Measurements from ENCODE around the gene CARD11. TPM values are rescaled to one million over a fixed set of nuclear protein-coding genes. Genes with fewer than 3 reads are reported as not detected.

The CARD11 gene
- polyA plus RNA-seq, 1 of the 3 experiments (the other 2 are of a cell fraction): not detected

- ChIA-PET POLR2A (no interaction called here), CTCF (interaction anchor here (0.8 kb wide), 1 partner anchor 81 kb away, joined by 3 read pairs; no protein-coding TSS in a partner anchor)
These were observed 39.2 kb upstream of the CARD11 start for GRCh38 chr7:3082831-3083230.

More at GRCh38 chr7:3082831-3083230, 39.2 kb upstream of the CARD11 start:
- no peaks in the 10 kb centered on the region for H3F3A ChIP-seq (replicated peaks; ENCODE audit: insufficient read depth)
- H3K9me2 ChIP-seq: no peaks in the 10 kb centered on the region
- H3K4me2 ChIP-seq: no peak overlapping the region
- H4K20me1 ChIP-seq (ENCODE audit: insufficient read depth): no peaks in the 10 kb centered on the region
- H3K4me3 ChIP-seq (ENCODE audit: low read depth in 2 of 2, low read length in 1 of 2): no peak overlapping the region
- no peaks in the 10 kb centered on the region for H3K79me2 ChIP-seq (ENCODE audit: insufficient read depth)
- H2AFZ ChIP-seq (ENCODE audit: low read depth): no peak overlapping the region
- no peak for DNase-seq
- no peaks in the 10 kb centered on the region for H3K36me3 ChIP-seq (replicated peaks in 1 of 2; ENCODE audit: control insufficient read depth in 1 of 2, insufficient read depth in 2 of 2, low read length in 1 of 2)
- H3K9ac ChIP-seq: no peak overlapping the region
- H3K27me3 ChIP-seq (ENCODE audit: insufficient read depth): no peaks in the 10 kb centered on the region
- no peak overlapping the region for H3K27ac ChIP-seq (ENCODE audit: low read depth in 2 of 2, low read length in 1 of 2)
- TF ChIP-seq ELF1 (IDR thresholded peaks at IDR 0.05) (no peak), PBX3 (IDR thresholded peaks at IDR 0.05) (no peak), TAF1 (IDR thresholded peaks at IDR 0.05; ENCODE audit: borderline replicate concordance, low read depth, low read length) (no peak), NRF1 (IDR thresholded peaks at IDR 0.05; ENCODE audit: low read depth, low read length) (no peak), EZH2phosphoT487 (IDR thresholded peaks at IDR 0.05; ENCODE audit: borderline replicate concordance, low read depth) (no peak), IRF3 (IDR thresholded peaks at IDR 0.05; ENCODE audit: low read depth, low read length) (no peak), FOXM1 (IDR thresholded peaks at IDR 0.05; ENCODE audit: low read depth) (no peak), RAD21 (IDR thresholded peaks at IDR 0.05; ENCODE audit: low read length) (no peak), FOXJ3 (CRISPR knock-in tag; IDR thresholded peaks at IDR 0.05) (no peak), MXI1 (IDR thresholded peaks at IDR 0.05; ENCODE audit: low read depth, low read length) (no peak), TEAD4 (IDR thresholded peaks at IDR 0.05; ENCODE audit: borderline replicate concordance, insufficient read depth) (no peak), USF1 (IDR thresholded peaks at IDR 0.05; ENCODE audit: borderline replicate concordance, low read depth) (no peak), RFX5 (IDR thresholded peaks at IDR 0.05; ENCODE audit: low read length) (no peak), CHD2 (IDR thresholded peaks at IDR 0.05; ENCODE audit: low read length, partially characterized antibody) (no peak), SMC3 (IDR thresholded peaks at IDR 0.05; ENCODE audit: low read depth, low read length) (no peak), MEF2A (IDR thresholded peaks at IDR 0.05; ENCODE audit: borderline replicate concordance, low read depth) (no peak), REST (IDR thresholded peaks at IDR 0.05; ENCODE audit: low read depth, low read length) (no peak), TCF12 (IDR thresholded peaks at IDR 0.05) (no peak)
- H3K9me3 ChIP-seq: no peaks in the 10 kb centered on the region
- H3K4me1 ChIP-seq (ENCODE audit: control insufficient read depth in 1 of 2, insufficient read depth in 2 of 2, low read depth in 1 of 2, low read length in 1 of 2): peaks cover 0 to 12% of the 10 kb centered on the region in 2 experiments; a peak in 1 of 4 replicates
- WGBS (ENCODE audit: low lambda C conversion rate): 51% methylated on average over 9 of the region's 9 CpGs

All from SK-N-SH (cell line).